Spleen (tissue), 11 donors: ENCODE data around the gene TMED8. TPM values are rescaled to one million over a fixed set of nuclear protein-coding genes. Genes with fewer than 3 reads are reported as not detected.
A peak's percentile ranks its signal among the peaks of the same experiment; 100 is the strongest.

Source experiments
- DNase-seq: peaks from one replicate; pipeline ENCODE4 v3.0.0-alpha.2; 2020
- H3K27ac ChIP-seq, 8 donors: fragments of 200-600 bp; sonication (generic) in 7 of 8; 1 replicate in 4 of 8; 2 replicates in 4 of 8; pipeline versions ENCODE4 v1.5.0 to v1.8.0; 2016 to 2021; ENCODE audit warnings: inconsistent platforms in 4 of 8, mild to moderate bottlenecking in 4 of 8, moderate library complexity in 1 of 8
- H3K27me3 ChIP-seq, 7 donors: fragments of 200-600 bp; sonication (generic) in 6 of 7; replicated peaks in 1 of 7; 1 replicate in 4 of 7; 2 replicates in 3 of 7; pipeline versions ENCODE4 v1.5.0 to v1.8.0; 2016 to 2021; ENCODE audit warnings: inconsistent platforms in 3 of 7, mild to moderate bottlenecking in 1 of 7
- H3K36me3 ChIP-seq, 6 donors: fragments of 200-600 bp; sonication (generic) in 5 of 6; 1 replicate in 4 of 6; 2 replicates in 2 of 6; pipeline versions ENCODE4 v1.5.0 to v1.8.0; 2016 to 2021; ENCODE audit warnings: inconsistent platforms in 2 of 6
- H3K4me1 ChIP-seq, 6 donors: fragments of 200-600 bp; sonication (generic) in 5 of 6; 1 replicate in 3 of 6; 2 replicates in 3 of 6; pipeline versions ENCODE4 v1.5.0 to v1.8.0; 2016 to 2021; ENCODE audit warnings: inconsistent platforms in 3 of 6
- H3K4me3 ChIP-seq, 8 donors: fragments of 200-600 bp; sonication (generic) in 7 of 8; 1 replicate in 4 of 8; 2 replicates in 4 of 8; pipeline versions ENCODE4 v1.5.0 to v1.8.0; 2016 to 2021; ENCODE audit warnings: inconsistent platforms in 4 of 8, mild to moderate bottlenecking in 4 of 8, moderate library complexity in 2 of 8
- H3K9me3 ChIP-seq, 8 donors: fragments of 200-600 bp; sonication (generic) in 7 of 8; 1 replicate in 4 of 8; 2 replicates in 4 of 8; pipeline versions ENCODE4 v1.5.0 to v1.8.0; 2016 to 2021; ENCODE audit warnings: inconsistent platforms in 4 of 8
- CTCF ChIP-seq, 11 experiments: fragments of 200-600 bp in 7 of 11; fragments of 450-650 bp in 4 of 11; sonication (generic) in 4 of 11; IDR thresholded peaks in 8 of 11; conservative IDR thresholded peaks in 3 of 11; 1 replicate in 7 of 11; 2 replicates in 4 of 11; pipeline versions ENCODE4 v1.4.0 to v1.8.0; 2016 to 2021; ENCODE audit warnings: antibody characterized with exemption in 11 of 11, inconsistent platforms in 4 of 11, mild to moderate bottlenecking in 1 of 11
- POLR2A ChIP-seq, 3 donors: fragments of 450-650 bp; IDR thresholded peaks; one replicate each; pipeline ENCODE4 v1.5.1; 2017; ENCODE audit warnings: antibody characterized with exemption in 3 of 3, mild to moderate bottlenecking in 1 of 3
- POLR2AphosphoS5 ChIP-seq, 3 donors: sonication (generic); formaldehyde crosslinking; IDR thresholded peaks; one replicate each; pipeline ENCODE4 v1.5.1; 2017; ENCODE audit warnings: antibody characterized with exemption in 3 of 3
- WGBS, 5 donors: extraction: QIAGEN DNeasy Blood & Tissue Kit in 3 of 5; methylation state at CpG; one replicate each; pipeline versions ENCODE4 v1.1.5 to v1.1.7; 2013 to 2018; 5-methylcytosine and 5-hydroxymethylcytosine counted together
- intact Hi-C: fragments of 100-400 bp; cut with DNase I; formaldehyde crosslinking; loops from one replicate; pipeline ENCODE4 v1.15.0; 2023; ENCODE audit warnings: low total_unique reads
- polyA plus RNA-seq, 3 donors: library from polyadenylated mRNA; stranded (reverse); fragments of 200-250 nt; gene quantifications; one replicate each; pipeline ENCODE4 v1.2.1, GENCODE V29; 2013
- total RNA-seq, 7 donors: library from RNA; depleted of rRNA in 3 of 7; stranded (reverse); fragments of >200 nt in 3 of 7; fragmentation: NEBNext Ultra II Directional in 4 of 7; extraction: Animal tissue kit (Norgen Biotek cat#: 25700) in 4 of 7; gene quantifications; one replicate each; pipeline versions ENCODE4 v1.1.0 to v1.2.1, GENCODE V29; 2016 to 2021
- donor health status: healthy with polysubstance abuse.
- donor health status: DM: no; HTN: no; CAD: no; lungs with moderate emphysema.
- donor health status: DM: no; HTN: no; CAD: no.
- donor health status: Bipolar disorder and iron deficiency.
- donor health status: healthy.
- donor health status: DM: no; HTN: no; CAD: no.
- donor health status: DM: yes; HTN: yes; CAD: no.

TMED8 gene
- total and polyA plus RNA-seq, 10 donors, result 8.1 to 32.3 (median 21.4) TPM

- intact Hi-C loops, result no loop called here
Measured at GRCh38 chr14:77372304-77372841, 4.5 kb downstream of the TMED8 start.

GRCh38 chr14:77369285-77369684 is 7.6 kb downstream of the TMED8 start:
- H3K4me3 ChIP-seq, result no peak overlapping the region

More at GRCh38 chr14:77372304-77372841, 4.5 kb downstream of the TMED8 start:
- TF ChIP-seq POLR2A (IDR thresholded peaks at IDR 0.05) (peak in 1 of 3 donors; percentile 46), POLR2AphosphoS5 (IDR thresholded peaks at IDR 0.05) (no peak), CTCF (IDR thresholded peaks at IDR 0.05 in 8 of 11, conservative IDR thresholded peaks at IDR 0.05 in 3 of 11) (no peak)
- H3K36me3 ChIP-seq, result no peaks in the 10 kb centered on the region
- H3K27me3 ChIP-seq, result no peaks in the 10 kb centered on the region
- peak overlapping the region in 7 of 8 donors; percentile 10 to 94 (median 72) for H3K27ac ChIP-seq
- 14 to 31% (median 29%) methylated on average over 4 of the region's 4 CpGs for WGBS, 5 donors
- H3K9me3 ChIP-seq, result no peaks in the 10 kb centered on the region
- H3K4me3 ChIP-seq, result peak overlapping the region in 1 of 8 donors; percentile 0
- H3K4me1 ChIP-seq, result peaks cover 7 to 78% (median 54%) of the 10 kb centered on the region in 6 donors
- no peak for DNase-seq

GRCh38 chr14:77364146-77364545 is 12.7 kb downstream of the TMED8 start:
- no peak for TF ChIP-seq POLR2AphosphoS5 (IDR thresholded peaks at IDR 0.05)
- no peak for TF ChIP-seq CTCF (IDR thresholded peaks at IDR 0.05 in 8 of 11, conservative IDR thresholded peaks at IDR 0.05 in 3 of 11)
- TF ChIP-seq POLR2A (IDR thresholded peaks at IDR 0.05), result no peak
- no peak for DNase-seq
- H3K27me3 ChIP-seq, result no peaks in the 10 kb centered on the region
- intact Hi-C loops, result no loop called here
- no peaks in the 10 kb centered on the region for H3K9me3 ChIP-seq
- WGBS, 5 donors, result 72 to 86% (median 75%) methylated on average over 3 of the region's 3 CpGs
- peaks cover 0 to 10% (median 0%) of the 10 kb centered on the region in 6 donors for H3K36me3 ChIP-seq
- no peak overlapping the region for H3K27ac ChIP-seq
- H3K4me3 ChIP-seq, result no peak overlapping the region
- peaks cover 0 to 50% (median 3%) of the 10 kb centered on the region in 6 donors for H3K4me1 ChIP-seq

More at GRCh38 chr14:77369285-77369684, 7.6 kb downstream of the TMED8 start:
- DNase-seq, result no peak
- H3K27me3 ChIP-seq, result no peaks in the 10 kb centered on the region
- no peaks in the 10 kb centered on the region for H3K9me3 ChIP-seq
- intact Hi-C loops, result no loop called here
- TF ChIP-seq CTCF (IDR thresholded peaks at IDR 0.05 in 8 of 11, conservative IDR thresholded peaks at IDR 0.05 in 3 of 11) (no peak), POLR2AphosphoS5 (IDR thresholded peaks at IDR 0.05) (no peak), POLR2A (IDR thresholded peaks at IDR 0.05) (no peak)
- 3 to 29% (median 15%) methylated on average over 1 of the region's 1 CpG for WGBS, 5 donors
- H3K4me1 ChIP-seq, result peaks cover 4 to 73% (median 31%) of the 10 kb centered on the region in 6 donors
- H3K27ac ChIP-seq, result peak overlapping the region in 2 of 8 donors; percentile 3 to 7
- peaks cover 0 to 4% (median 0%) of the 10 kb centered on the region in 6 donors for H3K36me3 ChIP-seq

GRCh38 chr14:77359626-77360025 is 17.3 kb downstream of the TMED8 start:
- Histone ChIP-seq H3K27me3 (no peaks in the 10 kb centered on the region), H3K4me1 (peaks cover 0 to 30% (median 0%) of the 10 kb centered on the region in 6 donors), H3K9me3 (no peaks in the 10 kb centered on the region), H3K27ac (no peak overlapping the region), H3K36me3 (peaks cover 0 to 11% (median 0%) of the 10 kb centered on the region in 6 donors), H3K4me3 (no peak overlapping the region)
- WGBS, 5 donors, result 86 to 100% (median 94%) methylated on average over 1 of the region's 1 CpG
- intact Hi-C loops, result no loop called here
- DNase-seq, result no peak
- no peak for TF ChIP-seq POLR2AphosphoS5 (IDR thresholded peaks at IDR 0.05)
- TF ChIP-seq CTCF (IDR thresholded peaks at IDR 0.05 in 8 of 11, conservative IDR thresholded peaks at IDR 0.05 in 3 of 11), result no peak
- no peak for TF ChIP-seq POLR2A (IDR thresholded peaks at IDR 0.05)
